Activated effector memory CD4-positive, alpha-beta T cell treated with anti-CD3 and anti-CD28 coated beads, Interleukin-2, amount 50 U/mL, for 16 hours (primary cell): ENCODE results near the gene RPS8.
A peak's percentile ranks its signal among the peaks of the same experiment; 100 is the strongest.

ENCODE experiments used
- DNase-seq: peaks from one replicate; pipeline ENCODE4 v3.0.0-alpha.2; 2020

The RPS8 gene

DNA sequence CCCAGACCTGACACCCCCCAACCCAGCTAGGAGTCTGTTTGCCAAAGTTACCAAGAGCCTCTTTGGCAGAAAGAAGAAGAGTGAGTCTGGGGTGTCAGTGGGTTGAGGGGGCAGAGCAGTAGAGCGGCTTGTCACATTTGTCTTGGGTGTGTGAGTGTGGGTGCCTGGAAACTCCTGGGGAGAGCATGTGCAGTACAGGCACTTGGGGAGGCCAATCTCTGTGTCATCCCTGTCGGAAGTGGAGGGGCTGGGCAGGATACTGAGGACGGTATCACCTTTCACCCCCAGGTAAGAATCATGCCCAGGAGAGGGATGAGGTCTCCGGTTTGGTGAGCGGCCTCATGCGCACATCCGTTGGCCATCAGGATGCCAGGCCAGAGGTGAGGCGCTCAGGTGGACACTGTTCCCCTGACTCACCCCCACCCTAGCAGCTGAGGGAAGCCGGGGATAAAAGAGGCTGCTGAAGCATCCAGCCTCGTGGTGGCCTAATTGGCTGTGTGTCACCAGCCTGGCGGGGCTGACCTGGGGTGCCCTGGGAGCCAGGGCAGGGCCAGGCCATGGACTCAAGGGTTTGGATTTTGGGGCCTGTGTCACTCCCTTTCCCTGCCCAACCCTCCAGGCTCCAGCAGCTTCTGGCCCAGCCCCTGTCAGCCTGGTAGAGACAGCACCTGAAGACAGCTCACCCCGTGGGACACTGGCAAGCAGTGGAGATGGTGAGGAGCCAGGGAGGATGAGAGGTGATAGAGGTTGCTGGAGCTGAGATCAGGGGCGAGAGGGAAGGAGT, 28.2 kb downstream of the RPS8 start:
- peak; percentile 64 for DNase-seq

GRCh38 chr1:44805311-44806024, 30.1 kb downstream of the RPS8 start:
- peak; percentile 63 for DNase-seq

DNA sequence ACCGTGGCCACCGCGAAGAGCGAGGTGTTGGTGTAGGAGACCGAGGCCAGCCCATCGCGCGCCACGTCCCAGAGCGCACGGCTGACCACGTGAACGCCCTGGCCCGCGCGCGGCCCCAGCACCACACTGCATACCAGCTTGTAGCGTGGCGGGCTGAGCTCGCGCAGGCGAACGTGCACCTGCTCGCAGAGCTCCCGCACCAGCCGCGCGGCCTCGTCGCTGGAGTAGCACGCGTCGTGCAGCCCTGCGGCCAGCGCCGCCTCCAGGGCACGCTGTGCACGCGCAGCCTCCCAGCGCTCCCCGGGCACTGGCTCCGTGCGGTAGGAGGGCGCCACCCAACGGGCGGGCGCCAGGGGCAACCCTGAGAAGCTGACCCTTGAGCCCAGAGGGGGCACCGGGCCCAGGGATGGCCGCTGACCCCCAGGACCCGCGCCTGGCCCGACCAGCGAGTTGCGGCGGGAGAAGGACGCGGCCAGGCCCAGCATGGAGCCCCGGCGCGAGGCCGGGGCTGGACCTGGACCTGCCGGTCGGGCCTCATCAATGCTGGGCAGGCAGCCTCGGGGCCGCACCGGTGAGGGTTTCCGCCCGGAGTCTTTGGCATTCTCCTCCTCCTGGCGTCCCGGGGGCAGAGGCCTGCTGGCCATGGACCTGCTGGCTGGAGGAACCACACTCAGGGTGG, 30.8 kb downstream of the RPS8 start:
- peak; percentile 72 for DNase-seq

DNA sequence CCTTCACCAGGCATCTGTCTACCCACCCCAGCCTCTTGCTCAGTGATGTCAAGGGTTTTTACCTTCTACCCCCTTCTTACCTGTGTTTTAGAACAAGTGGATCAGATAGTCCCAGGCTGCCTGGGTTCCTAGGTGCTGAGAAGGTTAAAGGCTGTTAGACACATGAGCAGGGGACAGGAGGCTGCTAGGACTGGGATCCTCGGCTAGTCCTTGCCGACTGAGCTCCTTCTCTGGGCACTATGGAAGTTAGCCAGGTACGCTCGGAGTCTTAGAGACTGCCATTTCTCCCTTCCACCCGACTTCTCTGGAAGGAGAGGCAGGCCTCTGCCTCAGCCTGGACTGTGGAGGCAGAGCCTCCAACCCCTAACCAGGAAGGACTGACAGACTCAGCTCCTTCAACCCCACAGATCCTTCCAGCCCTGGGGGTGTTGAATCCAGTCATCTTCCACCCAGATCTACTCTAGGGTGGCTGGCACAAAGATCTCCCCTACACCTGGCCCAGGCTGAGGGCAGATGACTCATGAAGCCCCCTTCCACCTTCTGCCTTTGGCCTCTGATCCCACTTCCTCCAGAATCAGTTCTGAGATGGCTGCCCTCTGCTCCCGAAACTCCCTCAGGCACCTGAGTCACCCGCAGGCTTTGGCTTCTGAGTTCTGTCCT, 31.5 kb downstream of the RPS8 start, which contains the start of gene DYNLT4:
Gene DYNLT4, minus strand, starts transcription at position 648 of the 660 bp plus-strand sequence. CDS start 683 bp downstream, outside the sequence.
- DNase-seq, result no peak

GRCh38 chr1:44807364-44808062, 32.2 kb downstream of the RPS8 start:
- DNase-seq, result peak; percentile 95

GRCh38 chr1:44808063-44808937, 33.0 kb downstream of the RPS8 start, which contains the start of gene BTBD19:
BTBD19 (plus strand) TSS chr1:44808523; CDS start chr1:44808821, 298 bp downstream.
- DNase-seq, result peak; percentile 92

DNA sequence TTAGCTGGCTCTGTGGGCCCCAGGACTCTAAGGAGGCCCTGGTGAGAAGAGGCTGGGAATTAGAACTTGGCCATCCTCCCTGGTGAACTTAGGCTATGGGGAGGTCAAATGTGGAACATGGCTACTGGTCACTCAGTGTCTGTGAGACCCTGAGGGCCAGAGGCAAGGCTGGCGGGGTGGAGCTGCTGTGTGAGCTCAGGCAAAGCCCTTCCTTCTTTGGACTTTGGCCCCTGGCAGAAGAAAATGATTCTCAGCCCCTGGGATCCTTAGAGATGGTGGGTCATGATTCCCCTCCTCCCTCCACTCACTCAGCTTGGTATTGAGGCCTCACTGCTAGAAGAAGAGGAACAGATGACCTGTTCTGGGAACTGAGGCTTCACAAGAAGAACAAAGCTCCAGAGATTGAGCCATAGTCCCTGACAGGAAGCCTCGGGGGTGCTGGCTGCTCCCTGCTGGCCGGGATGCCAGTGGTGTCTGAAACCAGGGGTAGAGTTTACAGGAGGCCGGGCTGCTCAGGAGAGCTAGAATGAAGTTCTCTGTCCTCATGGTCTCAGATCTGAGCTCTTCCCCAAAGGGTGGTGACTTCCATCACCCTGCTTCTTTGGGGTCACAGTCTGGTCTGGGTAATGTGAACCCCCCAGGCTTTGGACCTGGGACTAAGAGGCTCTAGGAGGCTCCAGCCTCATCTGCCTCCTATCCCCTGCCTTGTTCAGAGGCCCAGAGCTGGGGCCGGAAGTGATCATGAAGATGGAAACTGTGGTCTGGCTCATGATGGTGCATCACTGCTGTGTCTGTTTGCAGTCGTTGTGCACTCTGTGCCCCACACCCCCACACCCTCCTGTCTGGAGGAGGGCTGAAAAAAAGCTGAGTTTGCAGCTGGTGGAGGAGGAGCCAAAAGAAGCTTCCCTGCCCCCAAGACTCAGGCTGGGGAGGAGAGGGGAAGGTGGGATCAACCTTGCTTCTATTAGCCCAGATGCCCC, 33.9 kb downstream of the RPS8 start:
- peak; percentile 94 for DNase-seq

GRCh38 chr1:44810101-44810761, 34.9 kb downstream of the RPS8 start:
- DNase-seq, result peak; percentile 80

DNA sequence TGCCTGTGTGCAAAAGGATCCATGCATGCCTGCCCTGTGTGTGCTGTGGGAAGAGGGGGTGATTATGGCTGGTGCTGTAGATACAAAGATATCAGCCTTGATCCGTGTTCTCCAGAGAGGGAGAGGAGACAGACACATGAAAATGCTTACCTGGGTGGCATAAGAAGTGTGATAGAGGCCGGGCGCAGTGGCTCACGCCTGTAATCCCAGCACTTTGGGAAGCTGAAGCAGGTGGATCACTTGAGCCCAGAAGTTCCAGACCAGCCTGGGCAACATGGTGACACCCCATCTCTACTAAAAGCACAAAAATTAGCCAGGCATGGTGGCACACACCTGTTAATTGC, 35.4 kb downstream of the RPS8 start:
- DNase-seq, result peak; percentile 62

GRCh38 chr1:44811234-44811633, 35.9 kb downstream of the RPS8 start:
- DNase-seq, result peak; percentile 34

GRCh38 chr1:44812822-44813543, 37.6 kb downstream of the RPS8 start:
- peak; percentile 66 for DNase-seq

DNA sequence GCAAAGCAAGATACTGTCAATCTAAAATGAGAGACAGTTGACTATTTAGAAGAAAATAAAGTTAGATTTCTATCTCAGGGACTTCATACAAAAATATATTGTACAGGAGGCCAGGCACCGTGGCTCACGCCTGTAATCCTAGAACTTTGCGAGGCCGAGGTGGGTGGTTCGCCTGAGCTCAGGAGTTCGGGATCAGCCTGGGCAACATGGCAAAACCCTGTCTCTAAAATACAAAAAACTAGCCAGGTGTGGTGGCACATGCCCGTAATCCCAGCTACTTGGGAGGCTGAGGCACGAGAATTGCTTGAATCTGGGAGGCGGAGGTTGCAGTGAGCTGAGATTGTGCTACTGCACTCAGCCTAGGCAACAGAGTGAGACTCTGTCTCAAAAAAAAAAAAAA, 40.6 kb downstream of the RPS8 start:
- DNase-seq, result peak; percentile 47

DNA sequence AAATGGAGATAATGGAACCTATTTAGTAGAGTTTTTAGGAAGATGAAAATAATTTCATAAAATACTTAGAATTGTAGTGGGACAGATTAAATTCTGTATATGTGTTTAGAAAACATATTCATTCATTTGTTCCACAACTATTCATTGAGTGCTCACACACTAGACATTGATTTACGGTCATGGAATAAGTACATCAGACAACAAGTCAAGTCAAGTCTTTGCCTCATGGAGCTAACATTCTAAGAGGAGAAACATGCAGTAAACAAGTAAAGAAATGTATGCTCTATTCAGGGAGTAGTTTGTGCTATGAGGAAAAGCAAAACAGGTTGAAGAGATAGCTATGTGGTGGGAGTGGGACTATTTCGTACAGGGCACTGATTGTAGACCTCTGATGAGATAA, 42.0 kb downstream of the RPS8 start:
- no peak for DNase-seq

- peak; percentile 60 for DNase-seq
Measured at GRCh38 chr1:44817771-44818495, 42.6 kb downstream of the RPS8 start.

DNA sequence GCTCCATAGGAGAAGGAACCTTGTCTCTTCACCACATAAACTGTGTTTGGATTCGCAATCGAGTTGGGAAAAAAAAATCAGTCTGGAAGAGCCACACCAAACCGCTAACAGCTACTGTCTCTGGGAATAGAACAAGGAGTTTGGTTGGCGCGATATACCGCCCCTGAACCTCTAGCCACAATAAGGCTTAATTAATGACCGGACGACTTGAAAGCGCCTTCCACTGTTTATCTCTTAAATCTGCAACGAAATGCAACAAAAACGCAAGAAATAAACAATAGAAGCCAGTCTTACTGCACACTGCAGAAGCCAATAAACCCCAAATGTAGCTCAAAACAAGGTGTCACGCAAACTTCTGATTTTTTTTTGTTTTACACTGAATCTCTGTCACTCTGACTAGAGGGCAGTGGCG, 43.9 kb downstream of the RPS8 start:
- no peak for DNase-seq

GRCh38 chr1:44819608-44820327, 44.4 kb downstream of the RPS8 start:
- peak; percentile 90 for DNase-seq
